Transverse colon (tissue), 4 donors: Measurements from ENCODE around the gene CREBBP.
"Not testable (repeated sequence)": the region's sequence is repeated elsewhere in the genome, so short reads cannot be mapped to it uniquely, and the experiment has no call there.

Experiments
- POLR2A ChIP-seq: fragments of 450-650 bp; IDR thresholded peaks from one replicate; pipeline ENCODE4 v1.6.1; 2016; ENCODE audit warnings: antibody characterized with exemption, mild to moderate bottlenecking, moderate library complexity
- POLR2AphosphoS5 ChIP-seq, 3 donors: sonication (generic); formaldehyde crosslinking; IDR thresholded peaks; one replicate each; pipeline ENCODE4 v1.6.1; 2016; ENCODE audit warnings: antibody characterized with exemption in 3 of 3
- TF ChIP-seq, protein P1 (sequence below), 5 experiments: fragments of 200-600 bp in 3 of 5; fragments of 450-650 bp in 2 of 5; sonication (generic) in 3 of 5; IDR thresholded peaks; 1 replicate in 2 of 5; 2 replicates in 3 of 5; pipeline ENCODE4 v1.5.1; 2016 to 2017; ENCODE audit warnings: antibody characterized with exemption in 5 of 5, inconsistent platforms in 3 of 5, mild to moderate bottlenecking in 2 of 5, moderate library complexity in 1 of 5

DNA sequence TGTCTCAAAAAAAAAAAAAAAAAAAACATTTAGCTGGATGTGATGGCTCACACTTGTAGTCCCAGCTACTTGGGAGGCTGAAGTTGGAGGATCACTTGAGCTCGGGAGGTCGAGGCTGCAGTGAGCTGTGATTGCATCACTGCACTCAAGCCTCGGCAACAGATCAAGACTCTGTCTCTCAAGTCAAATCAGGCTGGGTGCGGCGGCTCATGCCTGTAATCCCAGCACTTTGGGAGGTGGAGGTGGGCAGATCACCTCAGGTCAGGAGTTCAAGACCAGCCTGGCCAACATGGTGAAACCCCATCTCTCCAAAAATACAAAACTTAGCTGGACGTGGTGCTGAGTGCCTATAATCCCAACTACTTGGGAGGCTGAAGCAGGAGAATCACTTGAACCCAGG lies 31.2 kb upstream of the CREBBP start:
- TF ChIP-seq, protein P1, sequence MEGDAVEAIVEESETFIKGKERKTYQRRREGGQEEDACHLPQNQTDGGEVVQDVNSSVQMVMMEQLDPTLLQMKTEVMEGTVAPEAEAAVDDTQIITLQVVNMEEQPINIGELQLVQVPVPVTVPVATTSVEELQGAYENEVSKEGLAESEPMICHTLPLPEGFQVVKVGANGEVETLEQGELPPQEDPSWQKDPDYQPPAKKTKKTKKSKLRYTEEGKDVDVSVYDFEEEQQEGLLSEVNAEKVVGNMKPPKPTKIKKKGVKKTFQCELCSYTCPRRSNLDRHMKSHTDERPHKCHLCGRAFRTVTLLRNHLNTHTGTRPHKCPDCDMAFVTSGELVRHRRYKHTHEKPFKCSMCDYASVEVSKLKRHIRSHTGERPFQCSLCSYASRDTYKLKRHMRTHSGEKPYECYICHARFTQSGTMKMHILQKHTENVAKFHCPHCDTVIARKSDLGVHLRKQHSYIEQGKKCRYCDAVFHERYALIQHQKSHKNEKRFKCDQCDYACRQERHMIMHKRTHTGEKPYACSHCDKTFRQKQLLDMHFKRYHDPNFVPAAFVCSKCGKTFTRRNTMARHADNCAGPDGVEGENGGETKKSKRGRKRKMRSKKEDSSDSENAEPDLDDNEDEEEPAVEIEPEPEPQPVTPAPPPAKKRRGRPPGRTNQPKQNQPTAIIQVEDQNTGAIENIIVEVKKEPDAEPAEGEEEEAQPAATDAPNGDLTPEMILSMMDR (IDR thresholded peaks at IDR 0.05), result not testable (repeated sequence)
- TF ChIP-seq POLR2A; POLR2AphosphoS5 (IDR thresholded peaks at IDR 0.05): not testable (repeated sequence)
